Measurements from ENCODE around the gene RAD51B. TPM values are rescaled to one million over a fixed set of nuclear protein-coding genes. Genes with fewer than 3 reads are reported as not detected.

The RAD51B gene
- total RNA-seq, 2 donors from 2014 or later = 31.1 to 67.3 TPM

DNA sequence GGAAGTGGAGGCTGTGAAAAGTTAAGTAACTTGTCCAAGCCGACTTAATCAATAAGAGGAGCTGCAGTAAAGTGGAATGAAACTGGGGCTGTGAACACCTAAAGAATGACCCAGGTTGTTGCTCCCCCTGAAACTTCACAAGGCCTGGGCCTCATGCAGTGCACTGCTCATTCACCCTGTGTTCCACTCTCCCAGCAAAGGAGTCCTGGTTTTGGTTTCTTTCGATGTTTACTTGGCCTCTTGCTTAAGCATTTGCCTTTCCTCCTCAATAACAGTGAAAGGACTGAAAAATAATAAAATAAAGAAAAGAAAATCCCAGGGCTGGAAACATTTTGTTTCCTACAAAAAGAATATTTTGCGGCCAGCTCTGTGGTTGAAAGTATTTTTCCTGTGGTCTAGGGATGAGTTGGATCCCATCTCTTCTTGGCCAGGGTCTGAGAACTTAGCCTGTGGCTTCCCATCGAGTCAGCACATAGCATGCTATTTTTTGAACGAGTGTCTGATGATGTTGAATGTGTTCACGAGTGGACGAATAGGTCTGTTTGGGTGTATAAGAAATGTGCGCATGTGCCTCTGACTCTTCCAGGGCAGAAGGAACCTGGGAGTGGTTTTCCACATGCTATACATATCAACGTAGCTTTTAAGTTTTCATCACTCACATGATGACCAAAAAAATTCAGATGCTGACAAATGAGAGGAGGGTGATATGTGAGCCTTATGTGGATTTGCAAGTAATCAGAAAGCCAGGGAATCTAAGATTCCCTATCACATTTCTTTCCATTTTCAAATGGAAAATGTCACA, 623.5 kb downstream of the RAD51B start:
- Mint-ChIP-seq H3K4me1 (ENCODE audit: low read depth in 2 of 2) (no peaks in the 10 kb centered on the region), H3K27me3 (no peaks in the 10 kb centered on the region), H3K27ac (no peak overlapping the region), H3K36me3 (no peaks in the 10 kb centered on the region), H3K9me3 (no peaks in the 10 kb centered on the region), H3K4me3 (no peak overlapping the region)
- DNase-seq (ENCODE audit: low spot score) = no peak
- no peak for ATAC-seq

DNA sequence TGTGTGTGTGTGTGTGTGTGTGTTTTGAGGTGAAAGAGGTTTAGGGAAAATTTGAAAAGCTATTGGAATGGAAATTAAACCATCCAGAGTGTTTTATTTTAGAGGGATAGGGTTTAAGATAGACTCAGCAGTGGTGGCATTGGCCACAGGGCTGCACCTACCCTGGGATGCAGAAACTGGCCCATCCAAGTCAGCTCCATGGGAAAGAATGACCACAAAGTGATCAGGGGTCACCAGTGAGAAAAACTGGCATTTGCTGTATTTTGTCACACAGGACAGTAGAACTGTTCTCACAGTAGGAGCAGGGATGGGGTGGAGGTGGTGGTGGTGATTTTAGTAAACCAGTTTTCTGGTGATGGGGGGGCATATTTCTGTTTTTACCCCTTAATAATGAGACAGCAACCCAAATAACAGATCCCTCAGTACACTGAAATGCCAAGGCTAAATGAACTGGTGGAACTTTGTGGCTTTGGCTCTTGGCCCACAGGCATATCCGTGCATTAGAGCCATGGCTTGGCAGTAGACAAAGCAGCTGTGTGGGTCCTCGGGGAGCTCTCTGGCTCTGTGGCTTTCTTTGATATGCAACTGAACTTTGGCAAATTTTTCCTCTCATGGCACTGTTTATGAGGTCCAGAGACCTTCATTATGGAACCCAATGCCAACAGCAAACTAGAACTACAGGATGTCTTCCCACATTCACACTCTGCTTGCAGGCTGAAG, 625.0 kb downstream of the RAD51B start:
- no peak for ATAC-seq
- Mint-ChIP-seq H3K4me1 (ENCODE audit: low read depth in 2 of 2) (no peaks in the 10 kb centered on the region), H3K36me3 (no peaks in the 10 kb centered on the region), H3K9me3 (no peaks in the 10 kb centered on the region), H3K27ac (no peak overlapping the region), H3K4me3 (no peak overlapping the region), H3K27me3 (no peaks in the 10 kb centered on the region)
- no peak for DNase-seq (ENCODE audit: low spot score)

DNA sequence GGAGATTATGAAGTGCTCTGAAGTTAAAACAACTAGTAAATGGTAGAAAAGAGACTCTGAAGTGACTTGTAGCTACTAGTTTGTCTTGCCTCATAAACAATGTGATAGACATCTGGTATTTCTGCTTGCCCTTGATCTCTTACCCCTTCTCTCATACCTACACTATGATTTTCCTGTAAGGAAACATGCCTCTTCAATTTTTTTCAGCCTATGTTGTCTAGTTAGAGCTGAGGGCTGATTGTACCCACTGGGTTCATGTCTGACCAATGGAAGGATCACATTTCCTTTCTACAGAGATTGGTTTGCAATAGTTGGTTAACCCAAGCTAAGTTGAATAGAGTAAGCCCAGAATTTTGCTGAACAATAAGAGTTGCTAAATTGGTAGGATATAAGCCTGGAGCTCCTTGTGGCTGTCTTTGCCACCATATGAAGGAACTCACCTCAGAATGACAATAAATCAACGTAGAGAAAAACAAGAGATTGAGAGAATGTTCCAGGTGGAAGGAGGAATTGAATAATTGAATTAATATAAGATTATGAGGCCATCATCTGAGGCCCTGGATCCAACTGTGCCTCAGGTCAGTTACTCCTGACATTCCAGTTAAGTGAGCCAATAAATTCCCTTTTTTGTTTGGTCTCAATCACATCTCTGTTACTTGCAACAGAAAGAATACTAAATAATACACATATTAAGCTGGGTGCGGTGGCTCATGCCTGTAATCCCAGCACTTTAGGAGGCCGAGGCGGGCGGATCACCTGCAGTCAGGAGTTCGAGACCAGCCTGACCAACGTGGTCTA, 626.9 kb downstream of the RAD51B start:
- no peaks in the 10 kb centered on the region for H3K9me3 Mint-ChIP-seq
- H3K4me3 Mint-ChIP-seq = no peak overlapping the region
- H3K4me1 Mint-ChIP-seq (ENCODE audit: low read depth in 2 of 2) = no peaks in the 10 kb centered on the region
- ATAC-seq (no peak), DNase-seq (ENCODE audit: low spot score) (no peak)
- no peaks in the 10 kb centered on the region for H3K36me3 Mint-ChIP-seq
- H3K27ac Mint-ChIP-seq = no peak overlapping the region
- no peaks in the 10 kb centered on the region for H3K27me3 Mint-ChIP-seq

DNA sequence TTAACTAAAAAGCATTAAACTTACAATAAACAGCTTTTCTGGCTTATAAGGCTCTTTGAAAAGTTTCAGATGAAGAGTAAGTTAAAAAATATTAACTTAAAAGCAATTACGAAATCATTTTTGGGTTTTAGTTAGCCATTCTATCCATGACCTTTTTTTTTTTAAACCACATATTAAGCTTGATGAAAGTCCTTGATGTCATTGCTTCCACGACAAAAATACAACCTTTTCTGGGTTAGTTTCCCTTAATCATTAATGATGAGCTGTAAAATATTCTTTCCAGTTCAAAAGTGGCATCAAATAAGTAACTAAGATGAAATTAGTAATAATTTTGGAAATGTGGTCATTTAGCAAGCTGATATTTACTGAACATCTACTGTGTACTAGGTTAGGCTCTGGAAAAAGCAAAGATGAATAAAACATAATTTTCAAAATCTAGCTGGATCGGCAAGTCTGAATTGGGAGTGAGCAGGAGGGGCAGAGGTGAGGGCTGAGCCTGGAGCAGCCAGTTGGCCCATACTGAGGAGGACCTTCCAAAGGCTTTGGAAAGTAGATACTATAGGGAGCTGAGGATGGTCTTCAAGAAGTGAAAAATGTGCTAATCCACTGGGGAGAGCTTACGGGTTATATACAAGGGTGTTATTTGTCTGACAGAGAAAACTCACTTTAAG, 628.1 kb downstream of the RAD51B start:
- Mint-ChIP-seq H3K36me3 (no peaks in the 10 kb centered on the region), H3K27me3 (no peaks in the 10 kb centered on the region), H3K27ac (no peak overlapping the region), H3K9me3 (no peaks in the 10 kb centered on the region), H3K4me3 (no peak overlapping the region), H3K4me1 (ENCODE audit: low read depth in 2 of 2) (no peaks in the 10 kb centered on the region)
- no peak for DNase-seq (ENCODE audit: low spot score)
- no peak for ATAC-seq

DNA sequence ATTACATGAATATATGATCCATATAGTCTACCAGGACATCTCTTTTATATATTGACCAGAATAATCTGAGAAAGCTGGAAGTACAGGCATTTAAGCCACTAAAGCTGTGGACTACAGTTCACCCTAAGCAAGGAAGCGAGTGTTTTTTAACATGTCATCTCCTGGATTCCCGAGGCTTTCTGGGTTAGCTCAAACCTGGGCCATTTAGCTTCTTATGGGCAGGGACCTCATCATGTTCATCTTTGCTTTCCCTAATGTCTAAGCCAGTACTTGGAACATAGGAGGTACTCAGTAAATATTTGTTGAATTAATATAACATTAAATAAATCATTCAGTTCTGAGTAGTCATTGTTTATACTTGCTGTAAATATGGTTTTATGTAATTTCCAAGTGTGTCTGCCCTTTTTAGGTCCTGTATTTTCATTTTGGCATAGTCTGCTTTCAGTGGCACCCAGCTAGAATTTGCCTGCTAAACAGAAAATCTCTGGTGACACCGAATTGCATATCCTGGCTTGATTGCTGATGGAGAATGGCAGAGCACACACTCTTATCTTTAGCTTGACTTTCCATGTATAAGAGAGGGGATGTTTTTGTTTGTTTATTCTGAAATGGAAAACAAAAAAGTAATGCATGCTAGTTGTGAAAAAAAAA, 628.8 kb downstream of the RAD51B start:
- DNase-seq (ENCODE audit: low spot score) (no peak), ATAC-seq (no peak)
- Mint-ChIP-seq H3K4me1 (ENCODE audit: low read depth in 2 of 2) (no peaks in the 10 kb centered on the region), H3K27me3 (no peaks in the 10 kb centered on the region), H3K36me3 (no peaks in the 10 kb centered on the region), H3K4me3 (no peak overlapping the region), H3K9me3 (no peaks in the 10 kb centered on the region), H3K27ac (no peak overlapping the region)

DNA sequence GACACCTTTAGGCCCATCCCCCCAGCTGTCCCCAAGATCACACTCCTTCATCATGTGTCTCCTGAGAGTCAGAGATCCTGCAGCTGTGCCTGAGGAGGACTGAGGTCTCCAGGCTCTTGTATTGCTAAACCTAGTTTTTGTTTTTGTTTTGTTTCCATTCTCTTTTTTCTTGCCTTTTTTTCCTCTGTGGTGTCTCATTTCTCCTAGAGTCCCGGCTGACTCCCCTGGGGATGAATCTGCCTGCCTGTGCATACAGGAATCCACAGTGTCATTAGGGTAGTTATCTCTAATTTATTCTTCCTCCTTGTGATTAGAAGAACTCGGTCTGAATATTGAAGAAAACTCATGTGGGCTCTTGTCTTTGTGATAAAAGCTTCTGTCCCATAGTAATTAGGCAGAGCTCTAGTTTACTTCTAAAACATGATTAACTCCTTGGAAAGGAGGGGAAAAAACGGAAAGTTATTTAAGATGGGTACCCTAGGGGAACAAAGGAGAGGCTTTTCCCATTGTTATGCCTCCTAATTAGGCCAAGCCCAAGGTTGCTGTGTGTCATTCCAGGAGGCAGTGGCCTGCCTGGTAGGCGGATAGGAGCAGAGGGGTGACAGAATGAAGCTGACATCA, 630.1 kb downstream of the RAD51B start:
- H3K27me3 Mint-ChIP-seq = no peaks in the 10 kb centered on the region
- peaks cover under 1% of the 10 kb centered on the region for H3K36me3 Mint-ChIP-seq
- no peaks in the 10 kb centered on the region for H3K9me3 Mint-ChIP-seq
- H3K4me3 Mint-ChIP-seq = no peak overlapping the region
- ATAC-seq (no peak), DNase-seq (ENCODE audit: low spot score) (no peak)
- no peak overlapping the region for H3K27ac Mint-ChIP-seq
- no peaks in the 10 kb centered on the region for H3K4me1 Mint-ChIP-seq (ENCODE audit: low read depth in 2 of 2)

DNA sequence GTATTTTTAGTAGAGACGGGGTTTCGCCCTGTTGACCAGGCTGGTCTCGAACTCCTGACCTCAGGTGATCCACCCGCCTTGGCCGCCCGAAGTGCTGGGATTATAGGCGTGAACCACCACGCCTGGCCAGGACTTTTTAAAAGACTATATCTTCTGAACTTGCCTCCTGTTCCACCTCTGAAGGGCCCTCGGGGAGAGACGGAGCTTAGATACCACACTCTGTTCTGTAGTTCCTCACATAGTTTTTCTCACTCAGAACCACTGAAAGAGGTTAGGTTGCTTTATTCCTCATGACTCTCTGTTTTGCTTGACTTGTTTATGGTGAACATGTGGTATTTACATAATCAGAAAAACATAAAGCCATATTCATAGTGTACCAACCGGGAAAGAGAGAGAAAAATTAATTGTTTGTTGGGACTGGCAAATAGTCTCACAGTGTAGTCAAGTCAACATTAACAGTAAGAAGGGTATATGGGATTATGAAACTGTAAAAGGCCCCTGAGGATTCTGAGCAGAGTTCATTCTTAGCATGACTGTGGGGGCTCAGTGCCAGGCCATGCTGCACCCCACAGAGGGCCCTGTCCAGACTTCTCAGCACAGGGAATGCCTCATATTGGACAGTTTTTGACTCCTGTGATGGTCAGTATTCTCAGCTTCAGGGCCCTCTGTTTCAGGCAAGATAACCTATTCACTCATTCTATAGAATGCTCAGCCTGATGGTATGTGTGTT, 631.0 kb downstream of the RAD51B start:
- Mint-ChIP-seq H3K4me1 (ENCODE audit: low read depth in 2 of 2) (no peaks in the 10 kb centered on the region), H3K27me3 (no peaks in the 10 kb centered on the region), H3K4me3 (no peak overlapping the region), H3K36me3 (peaks cover 5% of the 10 kb centered on the region), H3K27ac (no peak overlapping the region), H3K9me3 (no peaks in the 10 kb centered on the region)
- DNase-seq (ENCODE audit: low spot score) = no peak
- ATAC-seq = no peak

DNA sequence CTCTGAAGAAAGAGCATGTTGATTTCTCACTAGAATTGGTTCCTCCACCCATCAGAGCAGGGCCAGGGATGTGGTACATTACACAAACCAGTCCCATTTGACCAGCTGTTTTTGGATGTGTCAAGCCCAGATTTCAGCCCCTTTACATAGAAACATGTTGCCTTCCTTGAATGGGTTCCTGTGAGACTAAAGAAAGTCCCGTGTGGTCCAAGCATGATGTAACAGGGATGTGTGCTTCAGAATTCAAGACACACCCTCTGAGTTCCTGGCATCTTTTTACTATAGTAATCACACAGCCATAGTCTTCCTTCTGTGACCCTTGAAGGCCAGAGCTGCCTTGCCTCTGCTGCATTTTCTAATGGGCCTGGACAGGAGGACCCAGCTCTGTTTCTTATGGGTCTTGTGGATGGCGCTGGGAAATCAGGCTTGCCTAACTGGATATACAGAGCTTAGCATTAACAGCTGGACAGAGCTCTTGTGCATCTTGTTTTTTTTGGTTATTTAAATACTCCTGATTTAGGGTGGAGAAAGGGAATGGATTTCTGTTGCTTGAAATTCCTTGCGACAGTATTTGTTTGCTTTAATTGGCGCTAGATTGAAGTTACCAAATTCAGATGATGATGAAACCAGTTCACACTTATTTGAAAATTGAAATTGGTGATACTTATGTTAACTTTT, 632.3 kb downstream of the RAD51B start:
- no peak overlapping the region for H3K27ac Mint-ChIP-seq
- no peaks in the 10 kb centered on the region for H3K4me1 Mint-ChIP-seq (ENCODE audit: low read depth in 2 of 2)
- no peak overlapping the region for H3K4me3 Mint-ChIP-seq
- no peaks in the 10 kb centered on the region for H3K9me3 Mint-ChIP-seq
- no peaks in the 10 kb centered on the region for H3K27me3 Mint-ChIP-seq
- ATAC-seq (no peak), DNase-seq (ENCODE audit: low spot score) (no peak)
- peaks cover 5% of the 10 kb centered on the region for H3K36me3 Mint-ChIP-seq

DNA sequence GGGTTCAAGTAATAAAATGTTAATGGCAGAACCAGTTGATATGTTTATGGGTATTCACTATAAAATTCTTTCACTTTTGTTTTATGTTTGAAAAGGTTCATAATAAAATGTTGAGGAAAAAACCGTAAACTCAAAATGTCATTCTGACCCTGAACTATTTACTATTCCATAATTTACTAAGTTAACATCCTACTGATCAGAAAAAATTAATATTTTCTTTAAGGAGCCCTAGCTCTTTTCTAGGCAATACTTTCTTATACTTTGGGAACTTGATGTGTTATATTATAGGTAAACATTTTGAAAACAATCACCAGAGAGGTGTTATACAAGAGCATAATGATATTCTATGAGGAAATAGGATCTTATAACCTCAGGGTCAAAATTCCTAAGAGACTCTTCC, 638.7 kb downstream of the RAD51B start:
- ATAC-seq = no peak
- no peaks in the 10 kb centered on the region for H3K9me3 Mint-ChIP-seq
- no peak overlapping the region for H3K4me3 Mint-ChIP-seq
- DNase-seq (ENCODE audit: low spot score) = no peak
- H3K27me3 Mint-ChIP-seq = no peaks in the 10 kb centered on the region
- H3K27ac Mint-ChIP-seq = no peak overlapping the region
- peaks cover 0 to 7% of the 10 kb centered on the region in 2 donors for H3K4me1 Mint-ChIP-seq (ENCODE audit: low read depth in 2 of 2)
- peaks cover 5% of the 10 kb centered on the region for H3K36me3 Mint-ChIP-seq

DNA sequence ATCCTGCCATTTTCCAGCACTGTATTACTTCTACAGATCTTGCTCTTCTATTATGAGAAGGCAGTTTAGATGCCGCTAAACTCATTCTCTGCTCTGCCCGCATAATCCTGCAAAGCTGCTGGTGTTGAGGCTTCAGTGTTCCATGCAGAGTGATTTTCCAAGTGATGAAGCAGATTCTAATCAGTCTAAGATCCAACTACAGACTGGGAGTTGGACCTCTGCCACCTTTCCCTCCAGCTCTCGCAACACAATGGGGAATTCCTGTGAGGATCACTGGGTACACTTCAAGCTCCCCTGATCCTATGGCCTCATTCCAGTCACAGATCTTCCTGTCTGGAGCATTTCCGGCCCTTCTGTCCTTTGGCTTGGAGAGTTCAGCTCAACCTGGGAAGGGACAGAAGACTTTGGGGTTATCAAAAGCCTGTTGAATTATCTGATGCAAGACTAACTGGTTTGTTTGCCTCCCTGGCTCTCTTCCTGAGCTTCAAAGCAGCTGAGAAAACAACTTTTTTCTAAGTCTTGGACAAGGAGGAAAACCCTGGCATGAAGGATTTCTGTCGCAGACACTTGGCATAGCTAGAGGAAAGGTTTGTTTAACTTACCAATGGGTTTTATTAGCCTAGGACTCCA, 639.4 kb downstream of the RAD51B start:
- peaks cover 5% of the 10 kb centered on the region for H3K36me3 Mint-ChIP-seq
- H3K4me3 Mint-ChIP-seq = no peak overlapping the region
- H3K4me1 Mint-ChIP-seq (ENCODE audit: low read depth in 2 of 2) = peaks cover 2 to 8% of the 10 kb centered on the region in 2 donors
- H3K9me3 Mint-ChIP-seq = no peaks in the 10 kb centered on the region
- no peaks in the 10 kb centered on the region for H3K27me3 Mint-ChIP-seq
- ATAC-seq (no peak), DNase-seq (ENCODE audit: low spot score) (no peak)
- H3K27ac Mint-ChIP-seq = no peak overlapping the region

DNA sequence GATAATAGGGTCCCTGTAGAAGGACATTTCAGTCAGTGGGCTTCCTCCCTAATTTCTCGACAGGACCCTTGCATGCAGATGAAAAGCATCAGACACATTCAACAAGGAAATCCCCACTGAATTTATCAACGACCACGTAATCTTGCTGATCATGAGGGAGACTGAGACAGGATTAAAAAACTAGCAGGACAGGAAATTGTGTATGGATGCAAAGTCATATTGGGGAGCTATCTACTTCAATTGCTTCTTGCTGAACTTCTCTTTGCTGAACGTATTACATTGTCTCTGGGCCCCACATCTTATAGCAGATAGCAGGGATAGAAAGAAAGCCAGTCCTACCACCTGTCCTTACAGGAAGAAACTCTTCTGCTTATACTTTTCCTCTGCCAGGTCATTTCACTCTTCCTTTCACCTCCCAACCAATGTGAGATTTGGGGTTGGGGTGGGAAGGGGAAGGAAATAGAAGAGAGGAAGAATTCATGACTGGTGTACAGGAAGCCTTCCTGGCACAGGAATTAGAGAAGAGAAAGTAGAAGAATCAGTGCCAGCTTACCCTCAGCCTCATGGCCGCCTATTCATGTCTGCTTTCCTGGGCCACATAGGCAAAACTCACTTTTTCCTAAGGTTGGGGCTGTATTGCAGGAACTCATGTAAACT, 640.0 kb downstream of the RAD51B start:
- DNase-seq (ENCODE audit: low spot score) (no peak), ATAC-seq (no peak)
- no peaks in the 10 kb centered on the region for H3K27me3 Mint-ChIP-seq
- H3K4me3 Mint-ChIP-seq = no peak overlapping the region
- no peaks in the 10 kb centered on the region for H3K9me3 Mint-ChIP-seq
- H3K36me3 Mint-ChIP-seq = peaks cover 5% of the 10 kb centered on the region
- H3K4me1 Mint-ChIP-seq (ENCODE audit: low read depth in 2 of 2) = peaks cover 6 to 10% of the 10 kb centered on the region in 2 donors
- H3K27ac Mint-ChIP-seq = no peak overlapping the region
